ENCODE measurements around the gene EXTL2.

The EXTL2 gene

DNA sequence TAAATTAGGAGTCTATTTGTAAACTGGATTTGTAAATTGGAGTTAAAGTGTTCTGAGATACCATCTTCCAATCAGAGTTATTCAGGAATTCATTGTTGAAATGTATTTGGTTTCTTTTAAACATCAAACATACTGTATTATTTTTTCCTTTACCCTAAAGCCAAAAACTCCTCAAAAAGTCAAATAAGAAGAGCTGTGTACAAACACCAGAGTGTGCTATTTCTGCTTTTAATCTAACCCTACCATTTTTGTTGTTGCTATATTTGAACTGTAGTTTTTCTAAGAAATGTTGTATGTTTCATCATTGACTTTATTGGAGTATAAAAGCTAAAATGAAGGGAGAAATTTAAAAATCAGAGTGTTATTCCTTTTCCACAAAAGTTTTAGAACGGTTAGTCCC, 37.1 kb upstream of the EXTL2 start:
- no peak for DNase-seq
- Histone ChIP-seq H3K4me1 (ENCODE audit: low read length) (no peaks in the 10 kb centered on the region), H3K4me2 (ENCODE audit: low read depth, low read length) (no peak overlapping the region), H3K36me3 (replicated peaks; ENCODE audit: insufficient read depth, low read length) (no peaks in the 10 kb centered on the region), H3K79me2 (ENCODE audit: low read length) (no peaks in the 10 kb centered on the region), H4K20me1 (ENCODE audit: insufficient read depth, low read length) (no peaks in the 10 kb centered on the region), H3K27me3 (replicated peaks; ENCODE audit: insufficient read depth, low read length) (no peaks in the 10 kb centered on the region), H3K9me2 (replicated peaks; ENCODE audit: insufficient read depth, low read length) (no peaks in the 10 kb centered on the region), H2AFZ (ENCODE audit: low read length) (no peak overlapping the region), H3K9ac (ENCODE audit: low read length) (no peak overlapping the region), H3F3A (ENCODE audit: insufficient read depth, low read length) (no peaks in the 10 kb centered on the region), H3K27ac (ENCODE audit: low read length) (no peak overlapping the region), H3K4me3 (ENCODE audit: low read length) (no peak overlapping the region), H3K9me3 (replicated peaks; ENCODE audit: insufficient read depth, low read length) (no peaks in the 10 kb centered on the region)
- TF ChIP-seq EZH2phosphoT487 (IDR thresholded peaks at IDR 0.05; ENCODE audit: low read length) (no peak), EZH2 (optimal IDR thresholded peaks at IDR 0.05; ENCODE audit: low read depth, low read length) (no peak)
- TF ChIP-seq, protein P1, sequence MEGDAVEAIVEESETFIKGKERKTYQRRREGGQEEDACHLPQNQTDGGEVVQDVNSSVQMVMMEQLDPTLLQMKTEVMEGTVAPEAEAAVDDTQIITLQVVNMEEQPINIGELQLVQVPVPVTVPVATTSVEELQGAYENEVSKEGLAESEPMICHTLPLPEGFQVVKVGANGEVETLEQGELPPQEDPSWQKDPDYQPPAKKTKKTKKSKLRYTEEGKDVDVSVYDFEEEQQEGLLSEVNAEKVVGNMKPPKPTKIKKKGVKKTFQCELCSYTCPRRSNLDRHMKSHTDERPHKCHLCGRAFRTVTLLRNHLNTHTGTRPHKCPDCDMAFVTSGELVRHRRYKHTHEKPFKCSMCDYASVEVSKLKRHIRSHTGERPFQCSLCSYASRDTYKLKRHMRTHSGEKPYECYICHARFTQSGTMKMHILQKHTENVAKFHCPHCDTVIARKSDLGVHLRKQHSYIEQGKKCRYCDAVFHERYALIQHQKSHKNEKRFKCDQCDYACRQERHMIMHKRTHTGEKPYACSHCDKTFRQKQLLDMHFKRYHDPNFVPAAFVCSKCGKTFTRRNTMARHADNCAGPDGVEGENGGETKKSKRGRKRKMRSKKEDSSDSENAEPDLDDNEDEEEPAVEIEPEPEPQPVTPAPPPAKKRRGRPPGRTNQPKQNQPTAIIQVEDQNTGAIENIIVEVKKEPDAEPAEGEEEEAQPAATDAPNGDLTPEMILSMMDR (IDR thresholded peaks at IDR 0.05; ENCODE audit: low read length) = no peak

DNA sequence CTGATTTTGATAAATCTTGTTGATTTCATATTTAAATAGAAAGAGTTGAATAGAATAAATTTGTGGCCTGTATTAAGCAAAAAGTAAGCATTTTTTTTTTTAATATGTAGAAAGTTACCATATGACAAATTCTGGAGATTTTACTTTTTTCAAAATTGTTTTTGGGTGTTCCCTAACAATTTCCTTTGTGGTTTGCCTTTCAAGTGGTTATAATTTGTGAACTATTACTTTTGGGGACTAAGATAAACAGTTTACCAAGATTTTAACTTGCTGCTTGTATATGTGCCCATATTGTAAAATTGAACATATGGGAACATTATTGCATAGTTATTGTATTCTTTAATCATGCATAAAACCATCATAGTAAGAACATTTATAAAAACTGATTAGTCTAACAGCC, 35.9 kb upstream of the EXTL2 start:
- Histone ChIP-seq H3F3A (ENCODE audit: insufficient read depth, low read length) (no peaks in the 10 kb centered on the region), H3K4me2 (ENCODE audit: low read depth, low read length) (no peak overlapping the region), H3K4me1 (ENCODE audit: low read length) (no peaks in the 10 kb centered on the region), H4K20me1 (ENCODE audit: insufficient read depth, low read length) (no peaks in the 10 kb centered on the region), H3K9me2 (replicated peaks; ENCODE audit: insufficient read depth, low read length) (no peaks in the 10 kb centered on the region), H2AFZ (ENCODE audit: low read length) (no peak overlapping the region), H3K9me3 (replicated peaks; ENCODE audit: insufficient read depth, low read length) (no peaks in the 10 kb centered on the region), H3K4me3 (ENCODE audit: low read length) (no peak overlapping the region), H3K36me3 (replicated peaks; ENCODE audit: insufficient read depth, low read length) (no peaks in the 10 kb centered on the region), H3K27me3 (replicated peaks; ENCODE audit: insufficient read depth, low read length) (no peaks in the 10 kb centered on the region), H3K79me2 (ENCODE audit: low read length) (no peaks in the 10 kb centered on the region), H3K27ac (ENCODE audit: low read length) (no peak overlapping the region), H3K9ac (ENCODE audit: low read length) (no peak overlapping the region)
- TF ChIP-seq, protein P1 (IDR thresholded peaks at IDR 0.05; ENCODE audit: low read length) = no peak
- no peak for TF ChIP-seq EZH2 (optimal IDR thresholded peaks at IDR 0.05; ENCODE audit: low read depth, low read length)
- TF ChIP-seq EZH2phosphoT487 (IDR thresholded peaks at IDR 0.05; ENCODE audit: low read length) = no peak
- DNase-seq = no peak

DNA sequence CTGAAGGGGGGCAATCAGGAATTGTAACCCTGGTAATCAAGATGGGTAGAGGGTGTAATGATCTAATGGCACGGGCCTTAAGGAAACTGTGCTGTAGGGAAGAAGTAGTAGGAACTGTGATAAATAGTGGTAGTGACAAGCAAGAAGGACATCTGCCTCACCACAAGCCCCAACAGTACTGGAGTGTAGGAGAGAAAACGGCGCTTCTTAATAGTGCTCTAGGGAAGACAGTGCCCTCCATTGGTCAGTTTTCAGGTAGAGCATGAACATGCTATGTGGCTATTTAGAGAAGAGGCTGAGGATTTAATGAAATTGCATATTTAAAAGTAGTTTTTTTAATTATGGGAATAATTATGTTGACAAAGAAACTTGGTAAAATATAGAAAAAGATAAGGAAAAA, 33.5 kb upstream of the EXTL2 start:
- no peaks in the 10 kb centered on the region for H4K20me1 ChIP-seq (ENCODE audit: insufficient read depth, low read length)
- no peaks in the 10 kb centered on the region for H3K9me3 ChIP-seq (replicated peaks; ENCODE audit: insufficient read depth, low read length)
- TF ChIP-seq, protein P1 (IDR thresholded peaks at IDR 0.05; ENCODE audit: low read length) = no peak
- no peaks in the 10 kb centered on the region for H3F3A ChIP-seq (ENCODE audit: insufficient read depth, low read length)
- H3K9ac ChIP-seq (ENCODE audit: low read length) = no peak overlapping the region
- H3K79me2 ChIP-seq (ENCODE audit: low read length) = no peaks in the 10 kb centered on the region
- H3K9me2 ChIP-seq (replicated peaks; ENCODE audit: insufficient read depth, low read length) = no peaks in the 10 kb centered on the region
- no peak for DNase-seq
- no peaks in the 10 kb centered on the region for H3K4me1 ChIP-seq (ENCODE audit: low read length)
- no peak overlapping the region for H2AFZ ChIP-seq (ENCODE audit: low read length)
- no peak overlapping the region for H3K4me2 ChIP-seq (ENCODE audit: low read depth, low read length)
- H3K27ac ChIP-seq (ENCODE audit: low read length) = no peak overlapping the region
- H3K27me3 ChIP-seq (replicated peaks; ENCODE audit: insufficient read depth, low read length) = no peaks in the 10 kb centered on the region
- H3K36me3 ChIP-seq (replicated peaks; ENCODE audit: insufficient read depth, low read length) = no peaks in the 10 kb centered on the region
- no peak overlapping the region for H3K4me3 ChIP-seq (ENCODE audit: low read length)

DNA sequence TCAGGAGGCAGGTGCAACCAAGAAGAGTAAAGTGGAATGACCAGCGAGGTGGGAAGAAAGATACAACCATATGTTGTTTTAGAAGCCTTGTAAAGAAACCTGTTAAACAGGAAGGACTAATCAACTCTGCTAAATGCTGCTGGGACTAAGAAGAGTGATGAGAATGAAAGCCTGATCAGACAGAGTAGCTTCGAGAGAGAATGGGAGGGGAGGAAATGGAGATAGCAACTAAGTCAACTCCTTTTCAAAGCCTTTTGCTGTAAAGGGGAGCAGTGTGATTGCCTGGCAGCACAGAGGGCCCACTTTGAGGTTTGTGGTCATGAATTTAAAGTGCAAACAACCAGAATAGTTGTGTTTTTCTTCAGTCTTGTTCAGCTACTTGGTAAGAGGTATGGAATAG, 32.6 kb upstream of the EXTL2 start:
- Histone ChIP-seq H3K9ac (ENCODE audit: low read length) (no peak overlapping the region), H3K79me2 (ENCODE audit: low read length) (no peaks in the 10 kb centered on the region), H3K4me2 (ENCODE audit: low read depth, low read length) (no peak overlapping the region), H3K4me1 (ENCODE audit: low read length) (no peaks in the 10 kb centered on the region), H3K9me2 (replicated peaks; ENCODE audit: insufficient read depth, low read length) (no peaks in the 10 kb centered on the region), H3F3A (ENCODE audit: insufficient read depth, low read length) (no peaks in the 10 kb centered on the region), H3K4me3 (ENCODE audit: low read length) (no peak overlapping the region), H3K36me3 (replicated peaks; ENCODE audit: insufficient read depth, low read length) (no peaks in the 10 kb centered on the region), H3K27me3 (replicated peaks; ENCODE audit: insufficient read depth, low read length) (no peaks in the 10 kb centered on the region), H2AFZ (ENCODE audit: low read length) (no peak overlapping the region), H3K27ac (ENCODE audit: low read length) (no peak overlapping the region), H4K20me1 (ENCODE audit: insufficient read depth, low read length) (no peaks in the 10 kb centered on the region), H3K9me3 (replicated peaks; ENCODE audit: insufficient read depth, low read length) (no peaks in the 10 kb centered on the region)
- no peak for DNase-seq
- no peak for TF ChIP-seq EZH2phosphoT487 (IDR thresholded peaks at IDR 0.05; ENCODE audit: low read length)
- TF ChIP-seq, protein P1 (IDR thresholded peaks at IDR 0.05; ENCODE audit: low read length) = no peak
- TF ChIP-seq EZH2 (optimal IDR thresholded peaks at IDR 0.05; ENCODE audit: low read depth, low read length) = no peak
